ENCODE measurements around the gene GNAI1.

Gene GNAI1

GRCh38 chr7:80225361-80225760 is 90.7 kb downstream of the GNAI1 start:
- H3K4me3 ChIP-seq (replicated peaks in 1 of 2; ENCODE audit: low read depth in 2 of 2, low read length in 2 of 2), result no peak overlapping the region
- peak; percentile 44 to 56 for DNase-seq (ENCODE audit: low read depth in 2 of 2)
- TF ChIP-seq CTCF (IDR thresholded peaks at IDR 0.05; ENCODE audit: low read depth, low read length), result no peak

DNA sequence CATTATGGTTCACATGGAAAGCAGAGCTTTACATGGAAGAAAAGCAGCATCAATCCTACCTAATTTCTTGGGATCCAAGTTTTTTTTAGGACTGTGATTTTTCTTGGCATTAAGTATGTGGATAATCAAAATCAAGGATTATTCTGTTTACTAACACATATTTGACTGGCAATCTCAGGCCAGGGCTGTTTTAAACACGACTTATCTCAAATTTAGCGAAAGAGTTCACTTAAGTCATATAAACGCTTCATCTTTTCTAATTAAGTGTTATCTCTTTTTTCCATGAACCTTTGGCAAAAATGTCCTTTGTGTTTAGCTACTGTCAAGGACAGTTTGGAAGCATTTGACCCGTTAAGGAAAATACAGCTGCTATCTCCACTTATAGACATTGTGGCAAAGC is 92.0 kb downstream of the GNAI1 start:
- no peak for TF ChIP-seq CTCF (IDR thresholded peaks at IDR 0.05; ENCODE audit: low read depth, low read length)
- H3K4me3 ChIP-seq (replicated peaks in 1 of 2; ENCODE audit: low read depth in 2 of 2, low read length in 2 of 2), result no peak overlapping the region
- DNase-seq (ENCODE audit: low read depth in 2 of 2), result no peak

DNA sequence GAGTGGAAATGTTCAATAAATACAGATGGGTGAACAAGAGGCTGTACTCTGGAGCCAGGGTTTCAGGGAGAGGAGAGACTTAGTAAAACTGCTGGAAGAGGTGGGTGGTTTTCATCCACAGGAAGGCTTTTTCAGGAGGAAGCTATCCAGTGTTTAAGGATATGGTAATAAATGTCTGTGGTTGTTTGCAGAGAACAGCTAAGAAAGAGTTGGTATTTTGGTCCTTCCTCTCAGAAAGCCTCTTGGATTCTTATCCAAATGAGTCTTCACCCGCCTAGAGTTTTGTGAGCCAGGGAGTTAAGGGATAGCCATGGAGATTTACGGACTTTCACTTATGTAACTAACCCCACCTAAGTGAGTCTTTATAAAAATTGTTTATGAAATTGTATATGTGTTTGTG is 95.7 kb downstream of the GNAI1 start:
- DNase-seq (ENCODE audit: low read depth in 2 of 2), result no peak
- H3K4me3 ChIP-seq (replicated peaks in 1 of 2; ENCODE audit: low read depth in 2 of 2, low read length in 2 of 2), result no peak overlapping the region
- TF ChIP-seq CTCF (IDR thresholded peaks at IDR 0.05; ENCODE audit: low read depth, low read length), result no peak

GRCh38 chr7:80231707-80232106 is 97.1 kb downstream of the GNAI1 start:
- no peak for TF ChIP-seq CTCF (IDR thresholded peaks at IDR 0.05; ENCODE audit: low read depth, low read length)
- peak; percentile 36 to 83 for DNase-seq (ENCODE audit: low read depth in 2 of 2)
- no peak overlapping the region for H3K4me3 ChIP-seq (replicated peaks in 1 of 2; ENCODE audit: low read depth in 2 of 2, low read length in 2 of 2)

DNA sequence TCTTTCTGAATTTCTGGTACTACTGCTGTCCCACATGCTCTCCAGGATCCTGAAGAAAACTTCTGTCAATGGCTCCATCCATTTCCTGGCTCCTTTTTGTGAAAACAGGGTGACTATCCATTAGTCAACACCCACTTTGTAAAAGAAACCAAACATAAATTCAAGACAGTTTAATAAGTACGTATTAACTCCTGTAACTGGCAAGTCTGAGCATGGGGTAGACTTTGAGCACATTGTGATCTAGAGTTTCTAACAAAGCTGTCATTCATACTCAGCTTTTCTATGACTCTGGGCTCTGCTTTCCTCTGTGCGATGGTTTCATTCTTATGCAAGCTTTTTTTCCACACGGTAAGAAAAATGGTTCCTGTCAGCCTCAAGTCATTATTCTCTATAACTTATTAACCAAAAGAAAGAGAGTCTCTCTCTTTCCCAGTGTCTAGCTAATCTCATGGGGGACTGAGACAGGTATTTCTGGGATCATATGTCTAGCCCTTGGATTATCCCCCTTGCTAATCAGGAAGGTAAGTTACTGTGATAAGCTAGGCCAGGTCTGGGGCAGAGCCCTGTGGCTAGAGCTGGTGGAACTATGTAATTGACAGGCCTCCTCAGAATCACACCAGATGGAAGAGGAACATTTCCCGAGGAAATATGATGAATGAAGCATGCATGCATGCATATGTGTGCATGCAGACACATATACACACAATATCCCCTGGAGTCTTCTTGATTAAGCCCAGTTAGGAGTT is 98.5 kb downstream of the GNAI1 start:
- no peak for TF ChIP-seq CTCF (IDR thresholded peaks at IDR 0.05; ENCODE audit: low read depth, low read length)
- DNase-seq (ENCODE audit: low read depth in 2 of 2), result no peak
- no peak overlapping the region for H3K4me3 ChIP-seq (replicated peaks in 1 of 2; ENCODE audit: low read depth in 2 of 2, low read length in 2 of 2)

- no peak overlapping the region for H3K4me3 ChIP-seq (replicated peaks in 1 of 2; ENCODE audit: low read depth in 2 of 2, low read length in 2 of 2)
- DNase-seq (ENCODE audit: low read depth in 2 of 2), result no peak
- no peak for TF ChIP-seq CTCF (IDR thresholded peaks at IDR 0.05; ENCODE audit: low read depth, low read length)
Measured at GRCh38 chr7:80235334-80235733, 100.7 kb downstream of the GNAI1 start.

GRCh38 chr7:80236681-80237080 is 102.0 kb downstream of the GNAI1 start:
- no peak for DNase-seq (ENCODE audit: low read depth in 2 of 2)
- no peak for TF ChIP-seq CTCF (IDR thresholded peaks at IDR 0.05; ENCODE audit: low read depth, low read length)

More at GRCh38 chr7:80236681-80237080, 102.0 kb downstream of the GNAI1 start:
- H3K4me3 ChIP-seq (replicated peaks in 1 of 2; ENCODE audit: low read depth in 2 of 2, low read length in 2 of 2), result no peak overlapping the region
